SJSA1 (cell line): Measurements from ENCODE around the gene CFAP99. TPM values are rescaled to one million over a fixed set of nuclear protein-coding genes. Genes with fewer than 3 reads are reported as not detected.
"Not testable (repeated sequence)": the region's sequence is repeated elsewhere in the genome, so short reads cannot be mapped to it uniquely, and the experiment has no call there.

Source experiments
- DNase-seq, 2 experiments: peaks; one replicate each; pipeline ENCODE4 v3.0.0-alpha.2; 2015 to 2020; ENCODE audit warnings: low spot score in 2 of 2, low read depth in 1 of 2
- H3K27ac ChIP-seq: fragments of 250-450 bp; sonication (Bioruptor Pico); 2 replicates; pipeline ENCODE4 v1.5.1; 2020; ENCODE audit warnings: mild to moderate bottlenecking, moderate library complexity
- H3K27me3 ChIP-seq: fragments of 250-450 bp; sonication (Bioruptor Pico); replicated peaks from 2 replicates; pipeline ENCODE4 v1.5.1; 2020; ENCODE audit warnings: mild to moderate bottlenecking, moderate library complexity
- H3K36me3 ChIP-seq: fragments of 250-450 bp; sonication (Bioruptor Pico); 2 replicates; pipeline ENCODE4 v1.5.1; 2020; ENCODE audit warnings: mild to moderate bottlenecking
- H3K4me1 ChIP-seq: fragments of 250-450 bp; sonication (Bioruptor Pico); replicated peaks from 2 replicates; pipeline ENCODE4 v1.6.1; 2021; ENCODE audit warnings: mild to moderate bottlenecking
- H3K4me3 ChIP-seq: fragments of 250-450 bp; sonication (Bioruptor Pico); 2 replicates; pipeline ENCODE4 v1.5.1; 2020; ENCODE audit warnings: mild to moderate bottlenecking
- H3K9me3 ChIP-seq: fragments of 250-450 bp; sonication (Bioruptor Pico); replicated peaks from 2 replicates; pipeline ENCODE4 v1.5.1; 2020; ENCODE audit warnings: mild to moderate bottlenecking
- total RNA-seq: library from RNA; depleted of rRNA; stranded (reverse); fragments of >200 nt; shearing (Covaris generic); gene quantifications from 2 replicates; pipeline ENCODE4 v1.2.3, GENCODE V29; 2014

The CFAP99 gene
- total RNA-seq, 1 experiment from 2014 or later, result not detected

GRCh38 chr4:2423066-2423465 is 4.3 kb downstream of the CFAP99 start:
- H3K27me3 ChIP-seq, result peaks cover 8% of the 10 kb centered on the region
- DNase-seq, result no peak
- no peak overlapping the region for H3K27ac ChIP-seq
- H3K4me1 ChIP-seq, result peaks cover 10% of the 10 kb centered on the region
- H3K9me3 ChIP-seq, result no peaks in the 10 kb centered on the region
- no peak overlapping the region for H3K4me3 ChIP-seq
- no peaks in the 10 kb centered on the region for H3K36me3 ChIP-seq

- no peak for DNase-seq
- Histone ChIP-seq H3K27me3 (0 out of 2 replicates have a peak, but pooled peaks cover 4% of the 10 kb centered on the region), H3K36me3 (no peaks in the 10 kb centered on the region), H3K27ac (no peak overlapping the region), H3K4me1 (peaks cover 6% of the 10 kb centered on the region), H3K9me3 (no peaks in the 10 kb centered on the region), H3K4me3 (no peak overlapping the region)
These were observed 4.9 kb downstream of the CFAP99 start for GRCh38 chr4:2423695-2424094.

DNA sequence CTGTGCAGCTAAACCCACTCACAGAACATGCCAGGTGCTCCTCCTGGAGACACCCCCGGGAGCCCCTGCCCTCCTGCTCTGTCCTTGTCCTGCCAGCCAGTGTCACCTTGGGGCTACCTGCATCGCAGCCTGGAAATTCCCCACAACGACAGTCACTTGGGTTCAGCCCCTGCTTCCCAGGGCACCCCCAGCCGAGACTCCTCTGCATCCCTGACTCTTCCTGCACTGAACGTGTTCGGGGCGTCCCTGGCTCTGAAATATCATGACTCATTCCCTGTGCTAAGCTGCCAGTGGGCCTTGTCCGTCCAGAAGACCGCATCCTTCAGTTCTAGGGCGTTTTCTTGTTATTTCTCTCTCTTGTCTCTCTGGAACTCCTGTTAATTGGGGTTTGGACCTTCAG is 5.8 kb downstream of the CFAP99 start:
- DNase-seq, result no peak
- H3K27ac ChIP-seq, result no peak overlapping the region
- H3K36me3 ChIP-seq, result no peaks in the 10 kb centered on the region
- 0 out of 2 replicates have a peak, but pooled peaks cover under 1% of the 10 kb centered on the region for H3K27me3 ChIP-seq
- no peak overlapping the region for H3K4me3 ChIP-seq
- no peaks in the 10 kb centered on the region for H3K9me3 ChIP-seq
- H3K4me1 ChIP-seq, result no peaks in the 10 kb centered on the region

DNA sequence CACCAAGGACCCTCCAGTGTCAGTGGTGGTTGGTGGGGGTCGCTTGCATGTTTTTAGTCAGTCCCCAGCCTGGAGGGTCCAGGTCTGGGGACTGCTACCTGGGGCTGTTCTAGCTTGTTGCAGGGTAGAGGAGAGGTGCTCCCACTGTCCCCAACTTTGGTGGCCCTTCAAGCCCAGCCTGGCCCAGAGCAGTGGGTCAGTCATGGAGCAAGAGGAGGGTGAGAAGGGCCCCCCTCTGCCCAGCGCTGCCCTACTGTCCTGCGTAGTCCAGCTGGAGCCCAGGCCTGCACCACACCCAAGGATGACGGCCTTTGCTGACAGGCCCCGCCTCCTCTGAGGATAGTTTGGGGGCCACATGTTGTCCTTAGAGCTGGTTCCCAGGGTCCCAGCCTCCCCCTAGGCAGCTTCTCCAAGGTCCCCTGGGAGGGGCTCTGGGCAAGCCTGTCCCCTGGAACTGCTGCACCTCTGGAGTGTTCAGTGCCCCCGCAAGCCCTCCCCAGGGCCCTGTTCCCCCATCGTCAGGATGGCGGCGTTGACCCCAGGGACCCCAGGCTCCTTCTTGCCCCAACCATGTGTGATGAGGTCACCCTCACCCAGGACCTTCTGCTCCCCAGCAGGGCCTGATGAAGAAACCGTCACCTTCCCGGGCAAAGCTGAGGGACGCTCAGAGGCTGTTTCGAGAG is 6.8 kb downstream of the CFAP99 start:
- DNase-seq, result no peak
- Histone ChIP-seq H3K9me3 (no peaks in the 10 kb centered on the region), H3K4me3 (no peak overlapping the region), H3K4me1 (no peaks in the 10 kb centered on the region), H3K36me3 (no peaks in the 10 kb centered on the region), H3K27me3 (no peaks in the 10 kb centered on the region), H3K27ac (no peak overlapping the region)

- Histone ChIP-seq H3K9me3 (no peaks in the 10 kb centered on the region), H3K36me3 (no peaks in the 10 kb centered on the region), H3K27ac (no peak overlapping the region), H3K27me3 (no peaks in the 10 kb centered on the region), H3K4me1 (no peaks in the 10 kb centered on the region), H3K4me3 (no peak overlapping the region)
- DNase-seq, result no peak
These were observed 7.3 kb downstream of the CFAP99 start for GRCh38 chr4:2426069-2426397.

- H3K9me3 ChIP-seq, result no peaks in the 10 kb centered on the region
- DNase-seq, result no peak
- H3K4me1 ChIP-seq, result no peaks in the 10 kb centered on the region
- H3K36me3 ChIP-seq, result no peaks in the 10 kb centered on the region
- no peak overlapping the region for H3K4me3 ChIP-seq
- no peak overlapping the region for H3K27ac ChIP-seq
- H3K27me3 ChIP-seq, result no peaks in the 10 kb centered on the region
These were observed 8.0 kb downstream of the CFAP99 start for GRCh38 chr4:2426711-2427275.

DNA sequence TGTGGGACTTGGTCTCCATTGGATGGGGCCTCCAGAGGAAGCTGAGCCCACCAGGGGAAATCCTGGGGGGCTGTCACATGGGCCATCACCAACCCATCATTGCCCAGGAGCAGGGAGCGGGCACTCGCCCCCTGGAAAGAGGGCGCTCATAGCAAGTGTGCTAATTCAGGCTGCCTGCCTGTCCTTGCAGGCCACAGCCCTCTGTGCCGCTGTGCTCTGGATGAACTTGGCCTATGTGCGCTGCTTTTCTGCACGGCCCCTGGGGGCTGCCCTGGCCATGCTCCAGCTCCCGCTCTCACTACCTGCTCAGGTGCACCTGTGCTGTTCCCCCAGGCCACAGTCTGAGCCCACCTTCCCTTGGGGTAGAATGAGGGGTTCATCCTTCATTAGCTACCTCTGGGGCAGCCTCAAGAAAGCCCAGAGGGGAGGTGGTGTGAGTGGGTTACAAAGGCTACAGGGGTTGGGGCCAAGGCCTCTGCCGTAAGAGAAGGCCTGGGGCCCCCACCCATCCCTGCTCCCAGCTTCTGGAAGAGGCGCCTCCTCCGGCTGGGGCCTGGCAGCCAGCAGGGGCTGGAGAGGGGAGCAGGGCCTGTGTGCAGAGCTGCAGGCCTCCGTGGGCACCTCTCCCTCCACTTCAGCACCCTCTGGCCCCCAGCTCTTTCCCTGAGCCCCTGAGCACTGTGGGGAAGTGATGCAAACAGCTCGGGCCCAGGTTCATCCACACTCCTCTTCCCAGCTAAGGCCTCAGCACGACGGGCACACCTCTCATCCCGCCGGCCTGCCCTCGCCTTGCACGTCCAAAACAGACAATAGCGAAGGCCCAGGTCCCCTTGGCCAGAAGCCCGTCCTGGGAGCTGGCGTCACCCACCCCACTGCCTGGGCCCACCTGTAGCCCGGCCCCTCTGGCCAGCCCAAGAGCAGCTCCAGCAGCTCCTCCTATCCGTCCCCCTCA is 8.9 kb downstream of the CFAP99 start:
- no peak overlapping the region for H3K4me3 ChIP-seq
- no peaks in the 10 kb centered on the region for H3K36me3 ChIP-seq
- no peaks in the 10 kb centered on the region for H3K9me3 ChIP-seq
- no peak overlapping the region for H3K27ac ChIP-seq
- H3K27me3 ChIP-seq, result no peaks in the 10 kb centered on the region
- no peaks in the 10 kb centered on the region for H3K4me1 ChIP-seq
- no peak for DNase-seq

DNA sequence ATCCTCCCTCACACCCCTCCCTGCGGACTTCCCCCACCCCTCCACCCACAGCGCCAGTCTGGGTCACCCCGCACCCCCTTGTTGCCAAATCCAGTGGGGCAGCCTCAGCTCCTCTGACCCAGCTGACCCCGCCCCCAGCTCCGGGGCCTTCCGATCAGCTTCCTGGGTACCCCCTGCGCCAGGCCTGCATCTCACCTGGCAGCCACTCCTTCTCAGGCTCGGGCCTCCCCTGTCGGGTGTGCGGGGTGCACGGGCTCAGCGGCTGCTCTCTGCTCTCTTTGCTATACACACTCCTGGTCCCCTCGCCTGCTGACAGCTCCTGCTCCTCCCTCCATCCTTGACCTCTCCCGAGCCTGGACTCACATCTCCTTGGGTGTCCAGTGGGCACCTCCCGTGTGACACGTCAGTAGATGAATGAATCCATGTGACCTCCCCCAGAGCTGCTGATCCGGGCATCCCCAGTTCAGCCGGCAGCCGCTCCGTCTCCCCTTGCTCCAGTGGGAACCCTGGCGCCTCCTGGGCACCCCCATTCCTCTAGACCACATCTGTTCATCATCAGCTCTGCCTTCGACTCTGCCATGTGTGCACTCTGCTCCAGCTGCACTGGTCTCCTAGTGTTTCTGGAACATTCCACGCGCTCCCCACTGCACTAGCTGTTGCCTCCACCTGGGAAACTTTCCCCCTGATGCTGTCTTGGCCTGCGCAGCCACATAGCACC is 9.9 kb downstream of the CFAP99 start:
- no peak overlapping the region for H3K27ac ChIP-seq
- H3K27me3 ChIP-seq, result no peaks in the 10 kb centered on the region
- no peaks in the 10 kb centered on the region for H3K36me3 ChIP-seq
- no peak for DNase-seq
- no peaks in the 10 kb centered on the region for H3K4me1 ChIP-seq
- no peak overlapping the region for H3K4me3 ChIP-seq
- no peaks in the 10 kb centered on the region for H3K9me3 ChIP-seq

GRCh38 chr4:2429945-2430757 is 11.4 kb downstream of the CFAP99 start:
- DNase-seq, H3K27ac ChIP-seq: not testable (repeated sequence)

DNA sequence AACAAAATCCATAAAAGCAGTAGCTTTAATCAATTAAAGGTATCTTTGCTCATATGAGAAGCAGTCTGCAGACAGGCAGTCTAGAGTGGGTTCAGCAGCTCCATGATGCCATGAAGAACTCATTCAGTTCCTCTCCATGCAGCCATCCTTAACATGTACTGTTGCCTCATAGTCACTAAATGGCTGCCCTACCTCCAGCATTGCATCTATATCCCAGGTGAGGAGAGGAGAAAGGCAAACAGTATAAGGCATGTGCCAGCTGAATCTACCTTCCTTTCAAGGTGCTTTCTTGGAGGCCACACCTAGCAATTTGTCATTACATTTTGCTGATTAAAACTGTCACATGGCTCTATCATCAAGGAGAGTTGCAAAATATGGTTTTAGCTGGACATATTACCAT is 13.2 kb downstream of the CFAP99 start:
- no peak for DNase-seq
- no peaks in the 10 kb centered on the region for H3K36me3 ChIP-seq
- no peaks in the 10 kb centered on the region for H3K4me1 ChIP-seq
- no peak overlapping the region for H3K27ac ChIP-seq
- H3K4me3 ChIP-seq, result no peak overlapping the region
- H3K9me3 ChIP-seq, result no peaks in the 10 kb centered on the region
- no peaks in the 10 kb centered on the region for H3K27me3 ChIP-seq

More at GRCh38 chr4:2429945-2430757, 11.4 kb downstream of the CFAP99 start:
- H3K36me3 ChIP-seq, H3K4me1 ChIP-seq, H3K4me3 ChIP-seq, H3K9me3 ChIP-seq, H3K27me3 ChIP-seq: not testable (repeated sequence)

GRCh38 chr4:2432991-2433530 is 14.3 kb downstream of the CFAP99 start:
- Histone ChIP-seq H3K9me3 (no peaks in the 10 kb centered on the region), H3K27me3 (no peaks in the 10 kb centered on the region), H3K27ac (no peak overlapping the region), H3K4me3 (no peak overlapping the region), H3K36me3 (no peaks in the 10 kb centered on the region), H3K4me1 (no peaks in the 10 kb centered on the region)
- peak in 1 of 2 experiments; percentile 2 for DNase-seq

- Histone ChIP-seq H3K4me3 (no peak overlapping the region), H3K27me3 (no peaks in the 10 kb centered on the region), H3K36me3 (no peaks in the 10 kb centered on the region), H3K4me1 (no peaks in the 10 kb centered on the region), H3K9me3 (no peaks in the 10 kb centered on the region), H3K27ac (no peak overlapping the region)
- no peak for DNase-seq
These were observed 15.0 kb downstream of the CFAP99 start for GRCh38 chr4:2433609-2434350.
